Retinal pigment epithelial cell (primary cell): ENCODE measurements around the gene DPEP3.
"Not testable (repeated sequence)": the region's sequence is repeated elsewhere in the genome, so short reads cannot be mapped to it uniquely, and the experiment has no call there.

ENCODE experiments used
- DNase-seq: peaks from one replicate; pipeline ENCODE4 v3.0.0-alpha.2; 2010; ENCODE audit warnings: low read depth
- H3K4me3 ChIP-seq: 2 replicates; pipeline ENCODE4 v1.5.1; 2011; ENCODE audit warnings: mild to moderate bottlenecking, low read length, control low read depth, moderate library complexity
- CTCF ChIP-seq: conservative IDR thresholded peaks from 2 replicates; pipeline ENCODE4 v1.5.1; 2011; ENCODE audit warnings: low read depth, low read length, control low read depth, inconsistent platforms

Gene DPEP3

DNA sequence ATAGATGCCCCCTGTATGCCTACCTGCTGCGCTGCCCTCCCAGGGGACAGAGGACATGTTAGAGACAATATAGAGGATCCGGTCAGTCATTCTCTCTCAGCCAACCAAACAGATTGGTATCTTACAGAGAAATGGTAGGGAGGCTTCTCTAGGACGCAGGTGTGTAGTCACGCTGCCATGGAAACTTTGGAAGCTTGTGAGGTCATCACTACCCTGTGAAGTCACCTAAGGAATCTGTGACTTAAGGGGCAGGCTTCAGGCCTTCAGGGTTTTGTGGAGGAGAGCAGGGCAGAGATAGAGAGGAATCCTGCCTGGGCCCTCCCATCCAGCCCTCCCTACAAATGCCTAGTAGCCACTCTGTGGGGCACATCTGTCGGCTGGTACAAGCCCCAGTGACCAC lies 35.4 kb upstream of the DPEP3 start, which contains the start of gene DPEP2NB:
Gene DPEP2NB, minus strand, starts transcription at position 231 of the 400 bp plus-strand sequence. Its CDS starts 141 bp downstream, at position 90.
- no peak for DNase-seq
- H3K4me3 ChIP-seq, result no peak within 1 kb of the TSS
- no peak for TF ChIP-seq CTCF

DNA sequence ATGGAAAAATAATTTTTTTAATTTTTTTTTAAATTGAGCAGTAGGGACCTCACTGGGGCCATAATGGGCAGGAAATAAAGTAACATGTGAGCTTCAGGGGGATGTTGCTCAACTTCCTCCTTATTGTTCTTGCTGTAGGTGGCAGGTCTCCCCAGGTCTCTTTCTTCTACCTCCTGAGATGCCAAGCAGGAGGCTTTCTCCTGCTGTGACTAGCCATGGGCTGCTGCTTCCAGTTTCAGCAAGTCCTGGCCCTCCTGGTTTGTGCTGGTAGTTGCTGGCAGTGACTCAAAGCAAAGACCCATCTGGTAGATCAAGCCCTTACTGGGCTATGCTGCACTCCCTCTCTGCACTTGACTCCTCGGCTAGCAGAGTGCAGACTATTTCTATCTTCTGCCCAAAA lies 33.1 kb upstream of the DPEP3 start:
- TF ChIP-seq CTCF, result no peak
- H3K4me3 ChIP-seq, result no peak overlapping the region
- no peak for DNase-seq

GRCh38 chr16:68009872-68010271 lies 29.6 kb upstream of the DPEP3 start:
- H3K4me3 ChIP-seq, result not testable (repeated sequence)

DNA sequence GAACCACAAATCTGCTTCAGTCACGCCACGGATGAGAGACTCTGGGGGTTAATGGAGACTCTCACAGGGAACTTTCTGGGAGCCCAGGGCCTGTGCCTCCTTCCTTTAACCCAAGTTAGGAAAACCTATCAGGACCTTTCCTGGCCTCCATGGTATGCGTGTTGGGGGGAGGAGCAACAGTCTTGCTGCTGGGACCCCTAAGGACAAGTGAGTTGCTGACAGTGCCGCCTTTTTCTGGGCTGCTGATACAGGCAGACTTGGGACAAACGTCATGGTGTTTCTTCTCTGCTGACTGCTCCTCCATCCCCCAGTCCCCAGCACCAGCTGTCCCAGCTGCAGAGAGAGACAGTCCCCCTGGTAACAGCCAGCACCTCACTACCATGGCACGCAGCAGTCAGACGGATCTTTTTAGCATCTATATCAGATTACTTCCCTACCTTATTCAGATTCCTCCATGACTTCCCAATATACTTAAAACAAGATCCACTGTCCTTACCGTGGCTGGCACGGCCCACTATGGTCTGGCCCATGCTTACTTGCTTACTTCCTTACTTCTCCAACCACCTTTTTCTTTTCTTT lies 28.9 kb upstream of the DPEP3 start:
- DNase-seq, result no peak
- H3K4me3 ChIP-seq, result no peak overlapping the region
- no peak for TF ChIP-seq CTCF

More at GRCh38 chr16:68009872-68010271, 29.6 kb upstream of the DPEP3 start:
- not testable (repeated sequence) for DNase-seq

DNA sequence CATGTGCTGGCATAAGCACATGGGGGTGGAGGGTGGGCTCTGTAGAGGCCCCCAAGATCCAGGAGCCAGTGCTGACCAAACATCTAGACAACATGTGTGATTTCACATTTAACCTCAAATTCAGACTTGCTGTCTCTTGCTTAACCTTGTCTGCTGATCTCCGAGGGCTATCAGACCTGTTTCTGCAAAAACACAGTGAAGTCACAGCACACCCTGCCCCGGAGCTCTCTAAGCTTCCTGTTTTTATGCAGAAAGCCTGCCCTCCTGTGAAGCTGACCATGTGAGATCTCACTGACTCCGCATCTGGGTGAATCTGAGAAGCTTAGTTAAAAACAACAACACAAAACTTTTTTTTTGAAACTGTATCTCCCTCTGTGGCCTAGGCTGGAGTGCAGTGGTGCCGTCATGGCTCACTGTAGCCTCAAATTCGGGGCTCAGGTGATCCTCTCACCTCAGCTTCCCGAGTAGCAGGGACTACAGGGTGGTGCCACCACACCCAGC lies 25.5 kb upstream of the DPEP3 start:
- no peak for TF ChIP-seq CTCF
- DNase-seq, result no peak

GRCh38 chr16:68005211-68005610 lies 24.9 kb upstream of the DPEP3 start:
- no peak overlapping the region for H3K4me3 ChIP-seq
- no peak for DNase-seq
- no peak for TF ChIP-seq CTCF

More for the DNA sequence above, 25.5 kb upstream of the DPEP3 start:
- no peak overlapping the region for H3K4me3 ChIP-seq

DNA sequence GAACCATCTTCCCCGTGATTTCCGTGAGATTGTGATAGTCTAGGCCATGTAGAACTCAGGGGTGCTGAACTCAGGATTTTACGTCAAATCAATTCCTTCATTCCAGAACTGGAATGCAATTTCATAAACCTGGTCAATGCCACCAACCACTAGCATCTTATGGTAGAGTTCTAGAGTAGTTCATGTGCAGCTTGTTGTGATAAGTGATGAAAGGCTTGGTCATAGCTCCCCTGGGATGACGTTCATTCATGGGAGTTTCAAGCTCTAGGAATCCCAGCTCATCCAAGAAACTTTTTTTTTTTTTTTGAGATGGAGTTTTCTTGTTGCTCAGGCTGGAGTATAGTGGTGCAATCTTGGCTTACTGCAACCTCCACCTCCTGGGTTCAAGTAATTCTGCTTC lies 22.7 kb upstream of the DPEP3 start:
- TF ChIP-seq CTCF, result no peak
- H3K4me3 ChIP-seq, result no peak overlapping the region
- no peak for DNase-seq

- TF ChIP-seq CTCF, result no peak
- H3K4me3 ChIP-seq, result no peak overlapping the region
- DNase-seq, result no peak
These were observed 20.2 kb upstream of the DPEP3 start for GRCh38 chr16:68000450-68000849.
